ENCODE results near the gene CLTCL1. TPM values are rescaled to one million over a fixed set of nuclear protein-coding genes. Genes with fewer than 3 reads are reported as not detected.

CLTCL1 gene
- total RNA-seq, 1 experiment from 2014 or later = 5.3 TPM

DNA sequence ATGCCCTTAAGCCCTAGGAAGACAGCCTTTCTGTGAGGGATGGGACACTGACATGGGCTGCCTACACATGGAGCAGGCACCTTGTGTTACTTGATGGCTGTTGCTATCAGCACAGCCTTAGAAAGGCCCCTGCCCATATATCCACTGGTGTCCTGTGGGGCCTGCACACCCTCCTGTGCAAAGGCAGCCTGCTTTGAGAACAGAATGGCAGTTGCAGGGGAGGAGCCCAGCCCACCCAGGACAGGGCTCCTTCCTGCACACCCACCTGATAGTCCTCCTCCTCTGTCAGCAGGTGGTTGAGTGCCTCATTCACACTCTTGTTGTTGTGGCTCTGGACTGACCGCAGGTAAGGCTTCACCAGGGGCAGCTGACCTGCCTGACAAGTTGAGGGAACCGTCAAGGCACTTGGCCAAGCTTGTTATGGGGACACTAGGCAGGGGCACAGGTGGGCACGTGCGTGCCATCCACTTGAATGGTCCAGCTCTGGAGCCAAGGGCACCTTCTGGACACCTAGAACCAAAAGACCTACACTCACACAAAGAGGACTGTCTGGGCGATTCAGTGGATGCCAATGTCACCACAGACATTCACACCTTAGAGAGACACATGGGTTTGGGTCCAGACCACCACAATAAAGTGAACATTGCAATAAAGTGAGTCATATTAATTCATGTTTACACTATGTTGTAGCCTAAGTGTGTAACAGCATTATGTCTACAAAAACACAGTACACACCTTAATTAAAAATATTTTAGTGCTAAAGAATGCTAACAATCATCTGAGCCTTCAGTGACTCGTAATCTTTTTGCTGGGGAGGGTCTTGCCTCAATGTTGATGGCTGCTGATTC is 103.6 kb downstream of the CLTCL1 start:
- DNase-seq (ENCODE audit: low read depth, low spot score) = no peak
- in situ Hi-C loops (cut with HindIII; ENCODE audit: low pct_unique_long_range_greater_than_20kb, low sequenced_read_pairs) = no loop called here

GRCh38 chr22:19184276-19184997 is 107.1 kb downstream of the CLTCL1 start:
- no peak for DNase-seq (ENCODE audit: low read depth, low spot score)
- in situ Hi-C loops (cut with HindIII; ENCODE audit: low pct_unique_long_range_greater_than_20kb, low sequenced_read_pairs) = no loop called here

DNA sequence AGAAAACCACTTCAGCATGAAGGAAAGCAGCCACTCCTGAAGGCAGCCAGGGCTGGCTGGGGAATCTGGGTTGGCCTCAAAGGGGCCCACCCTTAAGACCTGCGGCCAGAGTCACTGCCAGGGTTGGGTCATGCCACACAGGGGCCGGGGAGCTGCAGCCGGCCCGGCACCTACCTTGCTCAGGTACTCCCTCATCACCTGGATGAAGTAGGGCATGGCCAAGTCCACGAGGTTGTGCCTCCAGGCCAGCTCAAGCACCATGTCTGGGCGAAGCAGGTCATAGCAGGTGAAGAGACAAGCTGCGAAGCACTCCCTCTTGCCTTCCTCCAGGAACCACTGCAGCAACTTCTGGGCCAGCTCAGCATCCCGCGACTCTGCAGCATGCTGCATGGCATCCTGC is 108.3 kb downstream of the CLTCL1 start:
- no peak for DNase-seq (ENCODE audit: low read depth, low spot score)
- in situ Hi-C loops (cut with HindIII; ENCODE audit: low pct_unique_long_range_greater_than_20kb, low sequenced_read_pairs) = no loop called here

DNA sequence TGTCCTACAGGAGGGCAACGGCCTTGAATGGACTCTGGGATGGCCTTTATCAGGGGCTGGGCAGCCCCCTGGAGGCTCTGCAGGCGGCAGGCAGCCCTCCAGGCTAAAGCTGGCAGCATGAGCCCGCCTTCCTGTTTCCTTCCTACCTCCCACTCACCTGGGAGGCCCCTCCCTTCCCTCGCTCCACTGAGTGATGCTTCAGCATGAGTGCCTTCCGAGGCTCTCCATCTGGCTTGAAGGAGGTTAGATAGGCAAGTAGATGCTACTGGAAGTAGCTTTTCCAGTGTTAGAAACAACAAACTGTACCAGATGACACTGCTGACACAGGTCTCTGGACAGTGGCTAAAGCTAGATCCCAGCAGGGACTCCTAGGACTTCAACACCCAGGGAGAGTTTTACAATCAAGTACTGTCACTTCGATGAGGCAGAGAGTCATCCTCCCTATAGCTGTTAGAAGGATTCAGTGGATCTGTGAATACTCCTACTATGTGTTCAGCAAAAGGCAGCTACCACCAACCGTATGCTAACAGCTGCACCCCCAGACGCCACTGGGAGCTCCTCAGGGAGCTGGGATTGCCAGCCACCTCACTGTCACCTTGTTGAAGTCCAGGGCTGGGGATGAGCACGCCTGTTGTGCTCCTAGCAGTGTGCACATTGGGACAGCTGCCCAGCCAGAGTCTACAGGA is 108.9 kb downstream of the CLTCL1 start:
- DNase-seq (ENCODE audit: low read depth, low spot score) = no peak
- in situ Hi-C loops (cut with HindIII; ENCODE audit: low pct_unique_long_range_greater_than_20kb, low sequenced_read_pairs) = no loop called here

DNA sequence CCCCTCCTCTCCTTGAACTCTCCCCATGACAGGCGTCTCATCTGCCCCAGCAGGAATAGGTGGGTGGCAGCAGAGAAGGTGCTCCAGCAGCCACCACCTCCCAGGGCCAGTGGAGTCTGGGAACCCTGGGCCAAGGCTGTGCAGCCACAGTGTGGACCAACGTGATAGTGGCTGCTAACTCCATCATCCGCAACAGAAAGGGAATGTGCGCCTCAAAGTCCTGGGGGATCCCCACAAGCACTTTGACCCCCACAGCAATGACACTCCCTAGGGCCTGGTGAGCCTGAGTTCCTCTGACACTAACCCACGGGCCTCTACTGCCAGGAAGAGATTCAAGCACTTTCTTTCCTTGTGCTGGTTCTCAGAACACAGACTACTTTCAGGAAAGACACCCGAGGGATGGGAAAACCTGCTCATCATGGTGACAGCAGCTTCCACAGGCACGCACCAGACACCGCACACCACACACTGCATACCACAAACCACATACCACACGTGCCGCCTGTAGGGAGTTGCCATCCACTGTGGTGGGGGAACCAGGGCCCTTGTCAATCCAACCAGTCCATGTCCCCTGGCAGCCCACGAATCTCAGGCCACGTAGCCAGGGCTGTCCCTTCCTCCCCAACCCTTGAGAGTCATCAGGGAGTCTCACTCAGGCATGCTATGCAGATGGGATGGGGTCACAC is 109.6 kb downstream of the CLTCL1 start:
- in situ Hi-C loops (cut with HindIII; ENCODE audit: low pct_unique_long_range_greater_than_20kb, low sequenced_read_pairs) = no loop called here
- no peak for DNase-seq (ENCODE audit: low read depth, low spot score)

DNA sequence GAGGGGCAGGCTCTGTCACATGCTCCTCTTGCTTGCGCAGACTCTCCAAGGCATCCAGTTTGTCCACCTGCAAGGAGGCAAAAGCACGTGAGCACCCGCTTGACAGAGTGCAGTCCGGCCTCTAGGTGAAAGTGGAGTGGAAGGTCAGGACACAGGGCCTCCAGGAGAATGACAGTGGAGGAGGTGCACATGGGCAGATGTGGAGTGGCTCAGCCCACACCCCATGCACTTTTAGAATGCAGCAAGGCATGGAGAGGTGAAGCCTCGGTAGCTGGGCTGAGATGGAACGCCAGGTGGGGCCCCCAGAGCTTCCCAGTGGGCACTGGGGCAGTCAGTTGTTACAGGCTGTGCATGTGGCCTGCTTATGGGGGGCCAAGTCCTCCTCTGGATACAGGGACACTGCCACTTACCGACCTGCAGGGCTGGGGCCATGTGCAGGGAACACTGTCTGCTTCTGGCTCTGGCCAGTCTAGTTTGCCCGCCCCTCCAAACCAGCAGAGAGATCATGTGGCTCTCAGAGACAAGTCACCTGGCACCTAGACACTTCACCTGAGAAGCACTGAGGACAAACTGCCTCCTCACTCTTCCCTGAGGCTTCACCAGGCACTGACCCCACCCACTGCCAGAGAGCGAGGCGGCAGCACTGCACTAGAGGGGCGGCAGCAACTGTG is 110.6 kb downstream of the CLTCL1 start:
- no peak for DNase-seq (ENCODE audit: low read depth, low spot score)
- in situ Hi-C loops (cut with HindIII; ENCODE audit: low pct_unique_long_range_greater_than_20kb, low sequenced_read_pairs) = no loop called here

DNA sequence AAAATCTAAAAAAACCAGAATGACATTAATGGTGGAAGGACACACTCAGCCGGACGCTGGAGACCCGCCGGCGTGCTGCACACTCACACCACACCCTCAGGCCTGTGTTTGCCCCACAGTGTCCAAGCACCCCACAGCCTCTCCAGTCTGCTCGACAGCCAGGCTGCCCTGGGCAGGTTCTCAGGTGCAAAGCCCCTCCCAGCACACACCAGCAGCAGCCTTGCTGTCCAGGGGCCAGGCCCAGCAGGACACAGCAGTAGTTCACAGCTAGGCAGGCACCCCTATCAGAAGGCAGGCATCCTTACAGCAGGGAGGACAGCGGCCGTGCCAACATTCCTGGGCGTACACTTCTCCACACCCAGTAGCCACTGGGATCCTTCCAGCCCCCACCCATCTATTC is 111.3 kb downstream of the CLTCL1 start:
- no peak for DNase-seq (ENCODE audit: low read depth, low spot score)
- in situ Hi-C loops (cut with HindIII; ENCODE audit: low pct_unique_long_range_greater_than_20kb, low sequenced_read_pairs) = no loop called here

- in situ Hi-C loops (cut with HindIII; ENCODE audit: low pct_unique_long_range_greater_than_20kb, low sequenced_read_pairs) = no loop called here
- DNase-seq (ENCODE audit: low read depth, low spot score) = peak; percentile 89
Observed at GRCh38 chr22:19179497-19180048, 111.9 kb downstream of the CLTCL1 start.

DNA sequence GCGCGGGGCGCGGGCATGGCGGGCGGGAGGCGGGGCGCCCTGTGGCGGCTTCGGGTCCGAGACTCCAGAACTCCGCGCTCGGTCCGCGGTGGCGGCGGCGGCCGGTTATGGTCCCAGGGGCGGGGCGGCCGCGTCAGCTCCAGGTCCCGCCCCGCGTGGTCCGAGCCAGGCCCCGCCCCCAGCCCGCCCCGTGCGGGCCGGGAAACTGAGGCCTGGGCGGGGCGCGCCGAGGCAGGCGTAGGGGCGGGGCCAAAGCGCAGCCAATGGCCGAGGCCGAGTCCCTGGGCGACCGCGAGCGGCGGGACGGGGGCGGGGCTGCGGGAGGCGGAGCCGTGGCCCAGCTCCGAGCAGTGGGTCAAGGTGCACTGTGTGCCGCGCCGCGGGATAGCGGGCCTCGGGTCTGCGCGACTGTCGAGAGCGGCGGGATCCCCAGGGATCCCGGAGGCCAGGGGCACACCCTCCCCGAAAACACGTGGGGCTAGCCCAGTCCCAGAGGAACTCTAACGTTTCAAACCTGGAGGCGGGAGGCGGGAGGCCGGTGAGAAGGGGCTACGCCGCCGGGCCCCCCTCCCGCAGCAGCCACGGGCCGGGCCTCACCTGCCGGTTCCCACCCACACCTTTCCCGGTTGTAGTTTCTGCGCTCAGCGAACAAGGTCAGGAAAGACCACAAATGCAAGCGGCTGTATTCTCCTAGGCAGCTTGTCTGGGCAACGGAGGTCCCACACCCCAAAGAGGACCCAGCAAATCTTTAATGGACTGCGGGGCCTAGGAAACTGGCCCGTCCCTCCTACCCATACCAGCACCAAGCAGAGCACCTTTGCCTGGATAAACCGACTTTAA is 112.6 kb downstream of the CLTCL1 start, which contains the start of gene SLC25A1:
TSS of gene SLC25A1 (minus strand) at position 80 of the 840 bp plus-strand sequence. CDS start at position 17, 63 bp downstream.
- DNase-seq (ENCODE audit: low read depth, low spot score) = peak; percentile 92
- in situ Hi-C loops (cut with HindIII; ENCODE audit: low pct_unique_long_range_greater_than_20kb, low sequenced_read_pairs) = no loop called here

GRCh38 chr22:19178065-19178656 is 113.4 kb downstream of the CLTCL1 start:
- in situ Hi-C loops (cut with HindIII; ENCODE audit: low pct_unique_long_range_greater_than_20kb, low sequenced_read_pairs) = no loop called here
- peak; percentile 34 for DNase-seq (ENCODE audit: low read depth, low spot score)

DNA sequence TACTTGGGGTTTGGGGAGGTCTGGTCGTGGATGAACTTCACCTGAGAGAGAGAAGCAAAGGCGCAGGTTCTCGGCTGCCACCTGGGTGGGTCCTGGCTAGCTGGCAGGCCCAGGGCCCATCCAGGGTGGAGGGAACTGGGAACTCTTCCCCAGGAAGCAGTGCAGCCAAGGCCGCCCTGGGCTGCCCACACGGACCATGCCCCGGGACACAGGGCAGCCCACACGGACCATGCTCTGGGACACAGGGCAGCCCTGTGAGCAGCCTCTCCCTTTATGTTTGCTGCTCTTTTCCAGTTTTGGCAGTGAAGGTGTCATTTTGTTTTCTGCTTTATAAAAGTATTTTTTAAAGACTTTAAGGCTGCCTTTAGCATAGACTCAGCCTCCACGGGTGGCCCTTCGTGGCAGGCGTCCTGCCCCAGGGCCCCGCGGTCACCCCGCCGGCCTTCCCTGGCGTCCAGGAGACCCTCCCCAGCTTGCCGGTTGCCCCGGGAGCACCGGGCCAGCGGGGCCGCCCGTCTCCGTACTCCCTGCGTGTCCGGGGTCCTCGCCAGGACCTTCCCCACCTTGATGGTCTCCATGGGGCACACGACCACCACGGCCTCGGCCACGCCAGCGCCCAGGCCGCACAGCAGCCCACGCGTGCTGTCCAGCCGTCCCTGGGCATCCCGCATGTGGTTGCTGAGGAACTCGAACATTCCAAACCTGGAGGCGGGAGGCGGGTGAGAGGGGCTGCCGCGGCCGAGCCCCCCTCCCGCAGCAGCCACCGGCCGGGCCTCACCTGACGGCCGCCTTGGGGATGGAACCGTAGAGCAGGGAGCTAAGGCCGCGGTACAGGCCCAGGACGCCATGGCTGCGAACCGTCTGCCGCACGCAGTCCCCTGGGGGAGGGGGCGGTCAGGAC is 114.1 kb downstream of the CLTCL1 start:
- in situ Hi-C loops (cut with HindIII; ENCODE audit: low pct_unique_long_range_greater_than_20kb, low sequenced_read_pairs) = no loop called here
- no peak for DNase-seq (ENCODE audit: low read depth, low spot score)

DNA sequence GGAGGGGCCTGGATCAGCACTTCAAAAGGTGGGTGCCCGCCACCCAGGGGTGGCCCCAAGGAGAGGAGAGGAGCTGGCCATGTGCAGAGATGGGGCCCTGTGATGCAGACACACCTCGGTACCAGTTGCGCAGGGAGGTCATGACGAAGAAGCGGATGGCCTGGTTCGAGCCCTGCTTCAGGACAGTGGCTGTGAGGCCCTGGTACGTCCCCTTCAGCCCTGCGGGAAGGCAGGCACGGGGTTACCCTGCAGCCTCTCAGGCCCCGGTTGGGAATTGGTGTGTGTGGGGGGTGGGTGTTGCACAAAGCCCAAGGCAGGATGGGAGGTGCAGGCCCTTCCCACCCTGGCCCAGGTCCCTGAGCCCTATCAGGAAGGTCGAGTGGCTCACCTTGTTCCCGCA is 114.8 kb downstream of the CLTCL1 start:
- in situ Hi-C loops (cut with HindIII; ENCODE audit: low pct_unique_long_range_greater_than_20kb, low sequenced_read_pairs) = no loop called here

DNA sequence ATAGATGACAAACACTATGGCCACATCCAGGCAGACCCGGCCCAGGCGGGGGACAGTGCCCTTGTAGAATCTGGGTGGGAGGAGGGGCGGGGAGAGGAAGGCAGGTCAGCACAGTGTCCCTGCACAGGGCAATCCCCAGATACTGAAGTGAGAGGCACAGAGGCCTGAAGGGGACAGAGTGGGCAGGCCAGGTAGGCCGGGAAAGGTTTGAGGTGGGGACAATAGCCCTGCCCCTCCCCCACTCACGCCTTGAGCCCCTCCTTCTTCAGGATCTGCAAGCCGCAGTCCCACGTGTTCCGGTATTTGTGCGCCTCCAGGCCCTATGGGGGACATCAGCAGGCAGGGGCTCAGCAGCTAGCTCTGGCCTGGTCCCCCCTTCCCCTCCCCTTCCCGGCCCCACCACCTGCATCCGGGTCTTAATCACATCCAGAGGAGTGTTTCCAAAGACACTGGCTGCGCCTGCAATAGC is 115.3 kb downstream of the CLTCL1 start:
- in situ Hi-C loops (cut with HindIII; ENCODE audit: low pct_unique_long_range_greater_than_20kb, low sequenced_read_pairs) = no loop called here
- DNase-seq (ENCODE audit: low read depth, low spot score) = no peak

More for the DNA sequence above, 114.8 kb downstream of the CLTCL1 start:
- no peak for DNase-seq (ENCODE audit: low read depth, low spot score)

DNA sequence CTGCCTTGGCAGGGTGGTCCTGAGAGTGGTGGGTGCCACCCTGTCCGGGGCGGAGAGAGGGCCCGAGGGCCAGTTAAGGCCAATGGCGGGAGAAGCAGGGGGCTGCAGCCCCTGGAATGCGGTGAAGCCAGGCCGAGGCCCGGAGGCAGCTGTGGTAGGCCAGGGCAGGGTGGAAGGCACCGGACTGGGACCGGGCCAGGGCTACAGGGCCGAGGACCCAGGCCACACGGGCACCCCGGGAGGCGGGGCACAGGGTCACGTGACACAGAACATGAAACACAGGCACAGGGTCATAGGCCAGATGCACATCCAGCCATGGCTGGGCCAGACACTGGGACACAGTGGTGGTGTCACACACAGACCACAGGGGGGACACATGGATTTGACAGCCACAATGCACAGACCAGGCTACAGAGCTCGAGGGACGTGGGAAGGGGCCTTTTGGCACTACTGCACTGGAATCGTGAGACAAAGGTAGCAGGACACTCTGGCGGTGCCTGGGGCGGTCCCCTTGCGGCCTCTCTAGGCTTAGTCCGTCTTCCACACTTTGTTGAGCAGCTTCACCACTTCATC is 115.8 kb downstream of the CLTCL1 start:
- no peak for DNase-seq (ENCODE audit: low read depth, low spot score)
- in situ Hi-C loops (cut with HindIII; ENCODE audit: low pct_unique_long_range_greater_than_20kb, low sequenced_read_pairs) = no loop called here

Data from SK-MEL-5 (cell line).